Measurements from ENCODE around the gene RARRES2.

GRCh38 chr7:150369748-150370501, 28.5 kb upstream of the RARRES2 start:
- TF ChIP-seq CTCF (IDR thresholded peaks at IDR 0.05) = no peak
- TF ChIP-seq REST (IDR thresholded peaks at IDR 0.05; ENCODE audit: low read depth, low read length) = no peak
- no peak for TF ChIP-seq GATA2 (CRISPR knock-in tag; IDR thresholded peaks at IDR 0.05)
- TF ChIP-seq EP300 (IDR thresholded peaks at IDR 0.05; ENCODE audit: borderline replicate concordance in 1 of 2, low read depth in 1 of 2, low read length in 1 of 2) = no peak
- TF ChIP-seq FOSL2 (IDR thresholded peaks at IDR 0.05; ENCODE audit: borderline replicate concordance, low read depth) = no peak
- TF ChIP-seq YY1 (IDR thresholded peaks at IDR 0.05; ENCODE audit: low read depth) = no peak
- TF ChIP-seq FOXJ3 (CRISPR knock-in tag; IDR thresholded peaks at IDR 0.05) = no peak
- no peak for TF ChIP-seq POLR2AphosphoS5 (IDR thresholded peaks at IDR 0.05; ENCODE audit: low read depth, low read length)

Measured in SK-N-SH (cell line).